Smooth muscle cell (in vitro differentiated cells): ENCODE results near the gene DBX1. TPM values are rescaled to one million over a fixed set of nuclear protein-coding genes. Genes with fewer than 3 reads are reported as not detected.
A peak's percentile ranks its signal among the peaks of the same experiment; 100 is the strongest.

Experiments
- DNase-seq: peaks from one replicate; lab custom pipeline; 2025; ENCODE audit not compliant: unreplicated experiment; lab: John Stamatoyannopoulos, UW
- H2AFZ ChIP-seq: fragments of 200-600 bp; sonication (generic); 2 replicates; pipeline ENCODE4 v1.6.0; 2016; ENCODE audit warnings: antibody characterized with exemption, low read depth, mild to moderate bottlenecking
- H3F3A ChIP-seq: fragments of 200-600 bp; sonication (generic); 2 replicates; pipeline ENCODE4 v1.6.0; 2017; ENCODE audit warnings: antibody characterized with exemption, low read depth
- H3K27ac ChIP-seq: fragments of 200-600 bp; sonication (generic); 2 replicates; pipeline ENCODE4 v1.5.1; 2016; ENCODE audit warnings: low read depth, mild to moderate bottlenecking
- H3K27me3 ChIP-seq: fragments of 200-600 bp; sonication (generic); 2 replicates; pipeline ENCODE4 v1.6.1; 2016; ENCODE audit warnings: low read depth, mild to moderate bottlenecking
- H3K36me3 ChIP-seq: fragments of 200-600 bp; sonication (generic); 2 replicates; pipeline ENCODE4 v1.5.1; 2016; ENCODE audit warnings: low read depth
- H3K4me1 ChIP-seq: fragments of 200-600 bp; sonication (generic); 2 replicates; pipeline ENCODE4 v1.5.1; 2016; ENCODE audit warnings: low read depth
- H3K4me2 ChIP-seq: fragments of 200-600 bp; sonication (generic); 2 replicates; pipeline ENCODE4 v1.6.0; 2016; ENCODE audit warnings: mild to moderate bottlenecking
- H3K4me3 ChIP-seq: fragments of 200-600 bp; sonication (generic); 2 replicates; pipeline ENCODE4 v1.5.1; 2016; ENCODE audit warnings: mild to moderate bottlenecking
- H3K79me2 ChIP-seq: fragments of 200-600 bp; sonication (generic); 2 replicates; pipeline ENCODE4 v1.6.0; 2016; ENCODE audit warnings: low read depth, mild to moderate bottlenecking
- H3K9ac ChIP-seq: fragments of 200-600 bp; sonication (generic); 2 replicates; pipeline ENCODE4 v1.6.0; 2016; ENCODE audit warnings: low read depth
- H3K9me3 ChIP-seq: fragments of 200-600 bp; sonication (generic); replicated peaks from 2 replicates; pipeline ENCODE4 v1.5.1; 2016; ENCODE audit warnings: low read depth
- H4K20me1 ChIP-seq: fragments of 200-600 bp; sonication (generic); 2 replicates; pipeline ENCODE4 v1.6.0; 2016; ENCODE audit warnings: low read depth
- WGBS: methylation state at CpG from one replicate; pipeline ENCODE4 v1.1.7; 2016; ENCODE audit warnings: low lambda C conversion rate; 5-methylcytosine and 5-hydroxymethylcytosine counted together
- polyA plus RNA-seq: library from polyadenylated mRNA; unstranded; fragments of >200 nt; fragmentation: Nextera tagmentation; extraction: Ambion mirVana; gene quantifications from 2 replicates; pipeline ENCODE4 v1.2.1, GENCODE V29; 2016
- total RNA-seq: library from RNA; depleted of rRNA; stranded (reverse); fragments of >200 nt; gene quantifications from 2 replicates; pipeline ENCODE4 v1.2.3, GENCODE V29; 2014
- TF ChIP-seq, protein P1 (sequence below): fragments of 200-600 bp; sonication (generic); IDR thresholded peaks from 2 replicates; pipeline ENCODE4 v1.5.1; 2017; ENCODE audit warnings: borderline replicate concordance, mild to moderate bottlenecking, antibody characterized with exemption; ENCODE audit not compliant: insufficient read depth, poor library complexity, severe bottlenecking

DBX1 gene
- total and polyA plus RNA-seq, 2 experiments from 2014 or later = not detected

DNA sequence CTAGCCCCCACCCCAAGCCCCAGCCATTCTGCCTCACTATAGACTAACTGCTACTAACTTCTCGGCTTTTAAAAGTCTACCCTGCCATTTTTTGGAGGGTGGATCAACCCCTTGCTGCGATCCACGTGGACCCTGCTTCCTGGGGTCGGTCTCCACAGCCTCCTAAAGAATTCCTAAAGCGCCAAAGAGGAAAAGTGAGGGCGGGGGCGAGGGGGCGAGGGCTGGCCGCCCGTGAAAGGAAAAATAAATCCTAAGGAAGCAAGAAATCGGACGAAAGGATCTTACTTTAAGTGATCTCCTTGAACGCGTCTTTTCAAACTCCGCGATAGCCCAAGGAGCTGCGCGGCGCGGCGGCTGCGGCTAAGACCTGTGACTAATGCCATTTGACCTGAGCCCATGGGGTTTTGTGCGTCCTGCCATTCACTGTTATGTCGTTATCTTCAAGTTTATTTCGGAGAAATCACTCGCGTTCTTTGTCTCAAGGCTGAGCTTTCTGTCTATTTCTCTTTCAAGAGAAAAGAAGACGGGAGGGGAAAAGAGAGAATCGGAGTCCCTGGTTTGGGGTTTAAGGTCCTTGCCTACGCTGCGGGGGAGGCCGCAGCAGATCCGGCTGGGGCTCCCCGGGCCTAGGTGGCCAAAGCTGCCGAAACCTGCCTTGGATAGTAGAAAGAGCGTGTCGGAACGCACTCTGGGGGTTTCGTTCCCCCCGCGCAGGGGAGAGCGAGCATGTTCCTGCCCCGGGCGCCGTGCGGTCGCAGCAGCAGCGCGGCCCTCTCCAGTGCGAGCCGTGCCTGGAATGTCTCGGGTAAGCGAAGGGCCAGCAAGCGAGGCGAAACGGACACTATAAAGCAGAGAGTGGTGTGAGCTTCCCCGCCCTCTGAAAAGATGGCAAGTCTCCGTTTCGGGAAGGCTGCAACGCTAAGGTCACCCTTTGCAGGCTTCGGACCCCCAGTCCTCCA lies 2.8 kb upstream of the DBX1 start:
- H3F3A ChIP-seq = no peaks in the 10 kb centered on the region
- H2AFZ ChIP-seq = peak overlapping the region; percentile 36
- H4K20me1 ChIP-seq = no peaks in the 10 kb centered on the region
- WGBS = under 1% methylated on average over 61 of the region's 61 CpGs
- no peaks in the 10 kb centered on the region for H3K9me3 ChIP-seq
- H3K79me2 ChIP-seq = no peaks in the 10 kb centered on the region
- peak overlapping the region; percentile 49 for H3K4me3 ChIP-seq
- no peak overlapping the region for H3K9ac ChIP-seq
- H3K36me3 ChIP-seq = no peaks in the 10 kb centered on the region
- peak overlapping the region; percentile 94 for H3K4me2 ChIP-seq
- no peak for DNase-seq
- TF ChIP-seq, protein P1, sequence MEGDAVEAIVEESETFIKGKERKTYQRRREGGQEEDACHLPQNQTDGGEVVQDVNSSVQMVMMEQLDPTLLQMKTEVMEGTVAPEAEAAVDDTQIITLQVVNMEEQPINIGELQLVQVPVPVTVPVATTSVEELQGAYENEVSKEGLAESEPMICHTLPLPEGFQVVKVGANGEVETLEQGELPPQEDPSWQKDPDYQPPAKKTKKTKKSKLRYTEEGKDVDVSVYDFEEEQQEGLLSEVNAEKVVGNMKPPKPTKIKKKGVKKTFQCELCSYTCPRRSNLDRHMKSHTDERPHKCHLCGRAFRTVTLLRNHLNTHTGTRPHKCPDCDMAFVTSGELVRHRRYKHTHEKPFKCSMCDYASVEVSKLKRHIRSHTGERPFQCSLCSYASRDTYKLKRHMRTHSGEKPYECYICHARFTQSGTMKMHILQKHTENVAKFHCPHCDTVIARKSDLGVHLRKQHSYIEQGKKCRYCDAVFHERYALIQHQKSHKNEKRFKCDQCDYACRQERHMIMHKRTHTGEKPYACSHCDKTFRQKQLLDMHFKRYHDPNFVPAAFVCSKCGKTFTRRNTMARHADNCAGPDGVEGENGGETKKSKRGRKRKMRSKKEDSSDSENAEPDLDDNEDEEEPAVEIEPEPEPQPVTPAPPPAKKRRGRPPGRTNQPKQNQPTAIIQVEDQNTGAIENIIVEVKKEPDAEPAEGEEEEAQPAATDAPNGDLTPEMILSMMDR = no peak
- peaks cover 66% of the 10 kb centered on the region for H3K4me1 ChIP-seq
- no peak overlapping the region for H3K27ac ChIP-seq
- H3K27me3 ChIP-seq = peaks cover 100% of the 10 kb centered on the region

DNA sequence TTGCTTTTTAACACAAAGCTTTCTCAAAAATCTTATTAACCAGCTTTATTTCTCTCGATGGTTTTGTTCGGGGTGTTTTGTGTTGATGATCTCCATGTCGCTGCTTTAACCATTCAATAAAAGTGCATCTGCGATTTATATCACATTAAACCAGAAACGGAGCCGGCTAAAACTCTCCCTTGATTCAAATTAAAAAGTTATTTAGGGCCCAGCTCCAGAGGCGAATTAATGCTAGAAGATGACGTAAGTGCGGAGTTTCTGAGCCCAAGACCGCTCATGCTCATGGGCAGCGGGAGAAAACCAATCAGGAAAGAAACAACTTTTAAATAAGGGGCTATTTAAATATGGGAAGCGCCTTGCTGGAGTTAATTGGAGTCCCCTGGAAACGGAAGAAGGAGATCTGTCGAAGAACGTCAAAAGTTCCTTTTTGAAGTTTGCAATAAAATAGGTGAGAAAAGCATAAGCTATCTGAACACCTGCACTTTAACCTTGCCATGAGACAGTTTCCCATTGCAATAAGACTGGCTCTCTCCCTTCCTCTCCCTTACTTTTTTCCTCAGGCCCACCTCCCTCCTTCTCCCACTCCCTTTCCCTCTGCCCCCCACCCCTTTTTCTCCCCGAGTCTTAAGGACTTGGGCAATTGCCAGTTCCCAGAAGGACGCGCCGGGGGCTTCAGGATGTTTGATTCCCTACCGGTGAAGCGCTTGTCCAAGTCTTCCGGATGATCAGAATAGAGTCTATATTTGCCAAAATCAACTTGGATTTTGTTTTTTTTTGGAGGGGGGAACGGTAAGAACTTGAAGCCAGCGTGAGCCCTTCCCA lies 1.9 kb upstream of the DBX1 start:
- no peak overlapping the region for H3K27ac ChIP-seq
- H3K4me3 ChIP-seq = no peak overlapping the region
- no peak overlapping the region for H3K9ac ChIP-seq
- H3K4me1 ChIP-seq = peaks cover 70% of the 10 kb centered on the region
- H4K20me1 ChIP-seq = no peaks in the 10 kb centered on the region
- no peaks in the 10 kb centered on the region for H3K79me2 ChIP-seq
- H2AFZ ChIP-seq = no peak overlapping the region
- TF ChIP-seq, protein P1 = no peak
- peak overlapping the region; percentile 31 for H3K4me2 ChIP-seq
- DNase-seq = no peak
- 3% methylated on average over 24 of the region's 24 CpGs for WGBS
- H3K9me3 ChIP-seq = no peaks in the 10 kb centered on the region
- H3K27me3 ChIP-seq = peaks cover 100% of the 10 kb centered on the region
- H3F3A ChIP-seq = no peaks in the 10 kb centered on the region
- no peaks in the 10 kb centered on the region for H3K36me3 ChIP-seq

DNA sequence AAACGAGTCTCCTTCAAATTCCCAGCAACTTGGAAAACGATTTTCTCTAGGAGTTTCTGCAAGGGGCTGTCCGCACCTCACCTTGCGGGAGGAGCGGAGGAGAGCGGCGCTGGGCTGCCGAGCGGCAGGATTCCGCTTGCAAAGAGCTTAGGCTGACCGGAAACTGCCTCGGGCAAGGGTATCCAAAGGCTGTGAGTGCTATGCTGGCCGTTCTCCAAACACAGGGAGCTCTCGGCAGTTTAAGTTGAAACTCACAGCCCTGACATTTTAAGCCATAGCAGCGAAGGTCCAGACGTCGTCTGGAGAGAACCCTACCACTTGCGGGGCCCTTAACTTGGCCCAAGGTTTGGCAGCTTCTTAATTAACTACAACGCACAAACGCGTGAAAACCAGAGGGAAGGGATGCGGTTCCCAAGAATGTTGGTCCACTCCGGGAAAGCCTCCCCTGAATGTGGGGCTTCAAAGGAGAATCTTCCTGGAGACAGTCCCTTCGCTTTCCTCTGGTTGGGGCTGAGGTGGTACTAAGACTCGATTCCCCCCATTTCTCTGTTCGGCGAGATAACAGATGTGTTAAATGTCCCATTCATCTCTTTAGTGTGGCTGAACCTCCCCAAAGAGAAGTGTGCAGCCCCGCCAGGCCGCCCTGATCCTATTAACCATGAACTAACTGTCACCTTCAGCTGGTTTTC lies 1.1 kb upstream of the DBX1 start:
- 3% methylated on average over 29 of the region's 29 CpGs for WGBS
- Histone ChIP-seq H2AFZ (no peak overlapping the region), H3K27ac (no peak overlapping the region), H3K9ac (no peak overlapping the region), H3F3A (no peaks in the 10 kb centered on the region), H3K9me3 (no peaks in the 10 kb centered on the region), H3K36me3 (no peaks in the 10 kb centered on the region), H3K79me2 (no peaks in the 10 kb centered on the region), H4K20me1 (no peaks in the 10 kb centered on the region), H3K4me3 (no peak overlapping the region), H3K4me1 (peaks cover 67% of the 10 kb centered on the region), H3K4me2 (peak overlapping the region; percentile 31), H3K27me3 (peaks cover 100% of the 10 kb centered on the region)
- DNase-seq = no peak
- TF ChIP-seq, protein P1 = no peak
